GM21360 (cell line): ENCODE results near the gene PARD6B.
A peak's percentile ranks its signal among the peaks of the same experiment; 100 is the strongest.
"Not testable (repeated sequence)": the region's sequence is repeated elsewhere in the genome, so short reads cannot be mapped to it uniquely, and the experiment has no call there.

Source experiments
- ATAC-seq: cut with Tn5 transposase; IDR thresholded peaks from one replicate; pipeline ENCODE4 v1.9.1; 2021; ENCODE audit warnings: mild to moderate bottlenecking, moderate library complexity; ENCODE audit not compliant: unreplicated experiment

Gene PARD6B

DNA sequence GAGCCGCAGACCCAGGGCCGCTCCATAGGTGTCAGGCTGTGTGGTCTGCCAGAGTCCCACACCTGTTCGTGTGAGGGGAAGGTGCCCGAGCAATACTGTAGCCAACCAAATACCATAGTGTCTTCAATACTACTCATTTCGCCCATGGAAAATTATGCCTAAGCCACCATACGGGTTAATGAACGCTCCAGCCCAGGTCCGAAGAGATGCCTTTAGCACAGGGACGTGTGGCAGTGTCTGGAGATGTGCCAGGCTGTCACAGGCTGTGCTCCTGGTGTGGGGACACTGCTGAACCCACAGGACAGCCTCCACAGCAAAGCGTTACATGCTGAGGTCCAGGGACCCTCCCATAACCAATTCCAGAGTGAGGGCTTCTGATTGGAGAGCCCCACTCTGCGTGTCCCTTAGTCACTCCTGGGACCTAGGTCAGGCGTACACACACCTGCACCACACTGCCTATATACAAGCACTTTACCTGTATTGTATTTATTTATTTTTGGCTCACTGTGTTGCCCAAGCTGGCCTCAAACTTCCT lies 38.2 kb downstream of the PARD6B start:
- ATAC-seq: not testable (repeated sequence)

DNA sequence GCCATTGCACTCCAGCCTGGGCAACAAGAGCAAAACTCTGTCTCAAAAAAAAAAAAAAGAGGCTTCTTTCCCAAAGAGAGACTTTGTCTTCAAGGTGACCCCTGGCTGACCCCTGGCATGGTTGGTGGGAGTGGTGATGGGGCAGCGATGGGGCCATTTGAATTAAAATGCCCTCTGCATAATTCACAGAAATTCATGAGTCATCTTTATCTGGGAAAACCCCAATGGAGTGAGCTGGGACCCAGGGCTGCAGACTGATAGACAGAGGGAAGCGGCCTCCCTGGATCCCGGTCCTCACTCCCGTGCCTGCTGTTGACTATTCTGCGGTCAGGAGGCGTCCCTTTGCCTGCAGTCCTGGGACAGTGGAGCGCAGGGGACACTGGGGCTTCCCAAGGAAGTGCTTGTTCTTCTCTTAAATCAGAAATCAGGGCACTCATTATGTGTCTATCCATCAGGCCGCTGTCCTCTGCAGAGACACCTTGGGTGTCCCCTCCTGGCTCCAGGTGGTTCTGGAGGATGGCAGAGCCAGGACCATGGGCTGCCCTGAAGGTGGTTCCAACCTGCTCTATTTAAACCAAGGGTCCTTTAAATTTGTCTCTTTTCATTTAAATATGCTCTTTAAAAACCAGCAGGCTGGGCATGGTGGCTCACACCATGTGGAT lies 40.2 kb downstream of the PARD6B start:
- not testable (repeated sequence) for ATAC-seq

- ATAC-seq: no peak
These were observed 41.2 kb downstream of the PARD6B start for GRCh38 chr20:50772420-50773185.

DNA sequence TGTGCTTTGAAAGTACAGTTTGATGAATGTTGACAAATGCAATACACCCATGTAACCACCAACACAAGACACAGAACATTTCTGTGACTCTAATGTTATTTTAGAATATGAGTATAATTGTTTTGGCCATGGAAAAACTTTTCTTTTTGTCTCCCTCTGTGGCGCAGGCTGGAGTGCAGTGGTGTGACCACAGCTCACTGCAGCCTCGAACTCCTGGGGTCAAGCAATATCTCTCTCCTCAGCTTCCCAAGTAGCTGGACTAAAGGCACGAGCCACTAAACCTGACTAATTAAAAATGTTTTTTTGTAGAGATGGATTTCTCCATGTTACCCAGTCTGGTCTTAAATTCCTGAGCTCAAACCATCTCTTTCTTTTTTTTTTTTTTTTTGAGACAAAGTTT lies 43.1 kb downstream of the PARD6B start:
- ATAC-seq: no peak

GRCh38 chr20:50776122-50776817 lies 44.9 kb downstream of the PARD6B start:
- ATAC-seq: no peak

- ATAC-seq: no peak
These were observed 46.0 kb downstream of the PARD6B start for GRCh38 chr20:50777373-50777772.

DNA sequence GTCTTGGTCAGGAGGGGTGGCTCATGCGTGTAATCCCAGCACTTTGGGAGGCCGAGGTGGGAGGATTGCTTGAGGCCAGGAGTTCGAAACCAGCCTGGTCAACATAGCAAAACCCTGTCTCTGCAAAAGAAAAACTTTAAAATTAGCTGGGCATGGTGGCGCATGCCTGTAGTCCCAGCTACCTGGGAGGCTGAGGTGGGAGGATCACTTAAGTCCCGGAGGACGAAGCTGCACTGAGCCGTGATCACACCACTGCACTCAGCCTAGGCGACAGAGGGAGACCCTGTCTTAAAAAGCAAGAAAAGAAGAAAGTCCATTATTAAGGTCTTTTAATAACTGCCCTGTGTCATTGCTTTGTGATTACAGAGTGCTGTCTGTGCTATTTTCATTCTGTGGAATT lies 47.6 kb downstream of the PARD6B start:
- ATAC-seq: not testable (repeated sequence)

DNA sequence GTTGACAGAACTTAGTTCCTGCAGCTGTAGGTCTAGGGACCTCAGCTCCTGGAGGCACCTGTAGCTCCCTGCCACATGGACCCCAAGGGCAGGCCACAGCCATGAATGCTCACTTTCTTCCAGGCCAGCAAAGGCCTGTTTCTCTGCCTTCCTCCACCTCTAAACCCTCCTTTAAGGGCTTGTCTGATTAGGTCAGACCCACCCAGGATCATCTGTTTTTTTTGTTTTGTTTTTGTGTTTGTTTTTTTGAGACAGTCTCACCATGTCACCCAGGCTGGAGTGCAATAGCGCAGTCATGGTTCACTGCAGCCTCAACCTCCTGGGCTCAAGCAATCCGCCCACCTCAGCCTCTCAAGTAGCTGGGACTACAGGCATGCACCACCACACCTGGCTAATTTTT lies 52.0 kb downstream of the PARD6B start:
- no peak for ATAC-seq

GRCh38 chr20:50783903-50784302 lies 52.5 kb downstream of the PARD6B start:
- no peak for ATAC-seq

- no peak for ATAC-seq
These were observed 53.1 kb downstream of the PARD6B start for GRCh38 chr20:50784464-50784863.

DNA sequence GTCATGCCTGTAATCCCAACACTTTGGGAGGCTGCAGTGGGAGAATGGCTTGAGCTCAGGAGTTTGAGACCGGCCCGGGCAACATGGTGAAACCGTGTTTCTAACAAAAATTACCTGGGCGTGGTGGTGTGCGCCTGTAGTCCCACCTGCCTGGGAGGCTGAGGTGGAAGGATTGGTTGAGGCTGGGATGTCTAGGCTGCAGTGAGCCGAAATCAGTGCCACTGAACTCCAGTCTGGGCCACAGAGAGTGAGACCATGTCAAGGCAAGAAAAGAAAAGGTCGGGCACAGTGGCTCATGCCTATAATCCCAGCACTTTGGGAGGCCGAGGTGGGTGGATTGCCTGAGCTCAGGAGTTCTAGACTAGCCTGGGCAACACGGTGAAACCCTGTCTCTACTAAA lies 55.3 kb downstream of the PARD6B start:
- no peak for ATAC-seq

DNA sequence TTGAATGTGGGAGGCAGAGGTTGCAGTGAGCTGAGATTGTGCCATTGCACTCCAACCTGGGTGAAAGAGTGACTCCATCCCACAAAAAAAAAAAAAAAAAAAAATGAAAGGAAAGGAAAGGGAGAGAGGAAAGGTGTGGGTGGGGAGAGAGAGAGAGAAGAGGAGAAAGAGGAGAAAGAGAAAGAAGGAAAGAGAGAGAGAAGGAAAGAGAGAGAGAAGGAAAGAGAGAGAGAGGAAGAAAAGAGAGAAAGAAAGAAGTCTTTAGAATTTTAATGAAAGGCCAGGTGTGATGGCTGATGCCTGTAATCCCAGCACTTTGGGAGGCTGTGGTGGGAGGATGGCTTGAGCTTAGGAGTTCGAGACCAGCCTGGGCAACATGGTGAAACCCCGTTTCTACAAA lies 55.8 kb downstream of the PARD6B start:
- no peak for ATAC-seq

DNA sequence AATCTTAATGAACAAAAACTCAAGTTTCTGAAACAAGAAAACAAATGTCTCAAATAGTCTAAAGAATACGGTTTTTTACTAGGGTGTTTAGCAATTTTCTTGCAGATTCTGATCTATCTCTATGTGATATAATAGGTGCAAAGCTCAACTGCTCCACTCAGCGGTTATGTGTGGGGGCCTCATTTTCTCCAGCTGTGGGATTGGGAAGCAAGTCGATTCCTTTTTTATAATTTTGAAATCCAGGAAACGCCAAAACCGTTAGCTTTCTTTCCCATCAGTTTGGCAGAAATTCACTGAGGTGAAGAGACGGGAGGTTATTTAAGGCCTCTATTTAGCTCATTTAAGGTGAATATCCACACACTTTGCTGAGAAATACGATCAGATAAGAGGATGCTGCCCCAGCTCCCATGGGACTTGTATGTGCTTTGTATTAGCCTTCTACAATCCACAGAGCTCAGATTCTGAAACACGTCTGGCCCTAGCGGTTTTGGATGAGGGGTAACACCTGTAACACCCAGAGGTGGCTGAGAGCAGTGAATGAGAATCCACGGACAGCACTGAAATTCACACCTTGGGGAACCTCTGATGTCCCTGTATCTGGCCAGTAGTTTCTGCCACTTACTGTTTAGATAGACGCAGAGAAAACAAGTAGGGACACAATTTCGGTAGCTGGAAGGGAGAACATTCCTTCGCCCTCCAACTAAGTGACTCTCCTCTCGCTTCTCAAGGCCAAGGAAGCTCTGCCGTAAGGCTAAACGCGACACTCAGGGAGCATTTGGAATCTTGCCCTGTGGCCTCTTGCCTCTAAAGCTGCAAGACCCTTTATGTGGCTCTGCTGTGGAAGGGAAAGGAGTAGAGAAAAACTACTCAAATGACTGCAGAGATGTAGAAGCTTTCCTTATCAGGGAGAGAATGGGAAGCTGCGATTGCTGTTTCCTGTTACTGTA lies 56.9 kb downstream of the PARD6B start:
- no peak for ATAC-seq

DNA sequence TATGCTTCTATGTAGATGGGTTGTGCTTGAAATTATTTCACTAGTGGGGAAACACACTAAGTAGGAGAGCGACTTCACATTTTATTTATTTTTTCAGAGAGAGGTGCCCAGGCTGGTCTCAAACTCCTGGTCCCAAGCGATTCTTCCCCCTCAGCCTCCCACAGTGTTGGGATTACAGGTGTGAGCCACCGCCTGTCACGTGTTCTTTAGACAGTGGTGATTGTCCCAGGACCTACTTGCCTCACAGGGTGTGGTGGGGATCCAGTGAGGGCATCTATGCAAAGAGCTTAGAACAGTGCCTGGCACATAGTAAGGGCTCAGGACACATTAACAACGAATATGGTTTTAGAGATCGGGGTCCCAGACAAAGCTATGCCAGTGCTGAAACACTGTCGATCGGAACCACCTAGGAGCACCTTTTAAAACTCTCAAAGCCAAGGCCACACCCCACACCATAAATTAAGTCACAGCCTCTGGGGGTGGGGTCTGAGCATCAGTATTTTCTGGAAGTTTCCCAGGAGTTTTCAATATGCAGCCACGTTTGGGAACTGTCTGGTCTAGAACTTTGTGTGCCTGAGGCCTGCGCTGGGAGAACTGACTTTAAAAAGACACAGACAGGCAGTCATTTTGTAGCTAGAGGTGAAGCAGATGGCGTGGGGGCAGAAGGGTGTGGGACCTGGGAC lies 58.7 kb downstream of the PARD6B start:
- ATAC-seq: no peak

- peak; percentile 53 for ATAC-seq
These were observed 59.4 kb downstream of the PARD6B start for GRCh38 chr20:50790651-50791277.

DNA sequence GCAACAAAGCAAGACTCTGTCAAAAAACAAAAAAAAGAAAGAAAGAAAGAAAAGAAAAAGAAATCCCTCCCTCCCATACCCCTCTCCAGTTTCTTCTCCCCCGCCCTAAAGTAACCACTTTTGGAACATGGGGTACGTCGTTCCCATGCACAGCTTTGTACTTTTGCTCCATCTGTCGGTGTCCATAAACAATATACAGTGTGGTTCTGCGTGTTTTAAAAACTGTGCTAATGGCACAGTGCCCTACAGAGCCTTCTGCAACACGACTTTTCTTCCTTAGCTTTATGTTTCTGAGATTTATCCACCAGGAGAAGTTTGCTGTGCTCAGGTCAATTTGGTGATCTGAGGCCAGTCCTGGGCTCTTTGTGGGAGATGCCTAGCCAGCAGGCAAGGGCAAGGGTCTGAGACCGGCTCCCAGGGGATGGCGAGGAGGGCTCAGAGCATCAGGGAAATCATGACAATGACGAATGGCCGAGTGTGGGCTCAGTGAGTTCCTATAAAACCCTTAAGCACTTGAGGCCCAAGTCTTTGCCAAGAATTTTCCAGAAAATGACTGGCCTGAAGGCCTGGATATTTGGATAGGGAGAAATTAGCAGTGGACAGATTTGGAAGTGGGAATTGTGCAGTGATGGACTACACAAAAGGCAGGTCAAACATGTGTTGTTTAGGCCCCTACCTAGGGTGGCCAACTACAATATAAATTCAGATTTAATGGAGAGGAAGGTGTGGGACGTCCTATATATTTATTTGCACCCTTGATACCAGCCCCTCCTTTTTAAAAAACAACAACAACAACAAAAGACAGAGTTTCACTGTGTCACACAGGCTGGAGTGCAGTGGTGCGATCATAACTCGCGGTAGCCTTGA lies 61.6 kb downstream of the PARD6B start:
- ATAC-seq: no peak

- ATAC-seq: not testable (repeated sequence)
These were observed 62.2 kb downstream of the PARD6B start for GRCh38 chr20:50793575-50794016.

GRCh38 chr20:50794181-50794845 lies 62.9 kb downstream of the PARD6B start:
- peak; percentile 3 for ATAC-seq
